ENCODE results near the gene DOCK1.

DOCK1 gene

GRCh38 chr10:127100983-127101615 is 195.9 kb downstream of the DOCK1 start:
- in situ Hi-C loops (cut with HindIII; ENCODE audit: low sequenced_read_pairs) = no loop called here
- TF ChIP-seq CTCF (IDR thresholded peaks at IDR 0.05; ENCODE audit: low read depth, low read length) = no peak
- no peak overlapping the region for H3K4me3 ChIP-seq (ENCODE audit: low read depth, low read length)
- no peak for DNase-seq (ENCODE audit: low read depth, low spot score)

- no peak overlapping the region for H3K4me3 ChIP-seq (ENCODE audit: low read depth, low read length)
- no peak for TF ChIP-seq CTCF (IDR thresholded peaks at IDR 0.05; ENCODE audit: low read depth, low read length)
- in situ Hi-C loops (cut with HindIII; ENCODE audit: low sequenced_read_pairs) = no loop called here
- DNase-seq (ENCODE audit: low read depth, low spot score) = no peak
These were observed 196.9 kb downstream of the DOCK1 start for GRCh38 chr10:127102176-127102575.

GRCh38 chr10:127115100-127115499 is 209.9 kb downstream of the DOCK1 start:
- in situ Hi-C loops (cut with HindIII; ENCODE audit: low sequenced_read_pairs) = no loop called here

GRCh38 chr10:127117125-127117524 is 211.9 kb downstream of the DOCK1 start:
- in situ Hi-C loops (cut with HindIII; ENCODE audit: low sequenced_read_pairs) = no loop called here
- H3K4me3 ChIP-seq (ENCODE audit: low read depth, low read length) = no peak overlapping the region
- TF ChIP-seq CTCF (IDR thresholded peaks at IDR 0.05; ENCODE audit: low read depth, low read length) = no peak
- DNase-seq (ENCODE audit: low read depth, low spot score) = peak; percentile 69

More at GRCh38 chr10:127115100-127115499, 209.9 kb downstream of the DOCK1 start:
- DNase-seq (ENCODE audit: low read depth, low spot score) = no peak
- TF ChIP-seq CTCF (IDR thresholded peaks at IDR 0.05; ENCODE audit: low read depth, low read length) = no peak
- no peak overlapping the region for H3K4me3 ChIP-seq (ENCODE audit: low read depth, low read length)

GRCh38 chr10:127118034-127118433 is 212.8 kb downstream of the DOCK1 start:
- no peak for TF ChIP-seq CTCF (IDR thresholded peaks at IDR 0.05; ENCODE audit: low read depth, low read length)
- in situ Hi-C loops (cut with HindIII; ENCODE audit: low sequenced_read_pairs) = no loop called here
- DNase-seq (ENCODE audit: low read depth, low spot score) = no peak
- H3K4me3 ChIP-seq (ENCODE audit: low read depth, low read length) = no peak overlapping the region

GRCh38 chr10:127119936-127120335 is 214.7 kb downstream of the DOCK1 start:
- in situ Hi-C loops (cut with HindIII; ENCODE audit: low sequenced_read_pairs) = no loop called here
- H3K4me3 ChIP-seq (ENCODE audit: low read depth, low read length) = no peak overlapping the region
- no peak for TF ChIP-seq CTCF (IDR thresholded peaks at IDR 0.05; ENCODE audit: low read depth, low read length)
- DNase-seq (ENCODE audit: low read depth, low spot score) = no peak
